Activated T-cell treated with anti-CD3 and anti-CD28 coated beads, Interleukin-2, amount 50 U/mL, for 1 hour (primary cell): ENCODE measurements around the gene TENT4A.

Experiments used
- DNase-seq: peaks from one replicate; pipeline ENCODE4 v3.0.0-alpha.2; 2020

TENT4A gene

DNA sequence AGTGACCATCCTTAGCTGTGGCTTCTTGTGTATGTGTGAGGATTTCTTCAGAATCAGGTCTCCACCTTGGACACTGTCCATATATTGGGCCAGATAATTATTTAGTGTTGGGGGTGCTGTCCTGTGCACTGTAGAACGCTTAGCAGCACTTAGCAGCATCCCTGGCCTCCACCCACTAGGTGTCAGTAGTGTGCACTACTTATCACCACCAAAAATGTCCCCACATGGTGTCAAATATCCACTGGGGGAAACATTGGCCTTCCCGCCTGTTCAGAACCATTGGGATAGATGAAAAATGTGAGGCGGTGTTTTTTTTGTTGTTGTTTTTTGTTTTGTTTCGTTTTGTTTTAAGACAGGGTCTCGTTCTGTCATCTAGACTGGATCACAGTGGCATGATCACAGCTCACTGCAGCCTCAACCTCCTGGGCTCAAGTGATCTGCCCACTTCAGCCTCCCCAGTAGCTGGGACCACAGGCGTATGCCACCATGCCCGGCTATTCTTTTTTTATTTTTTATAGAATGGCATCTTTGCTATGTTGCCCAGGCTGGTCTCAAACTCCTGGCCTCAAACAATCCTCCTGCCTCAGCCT lies 67.7 kb downstream of the TENT4A start:
- no peak for DNase-seq

DNA sequence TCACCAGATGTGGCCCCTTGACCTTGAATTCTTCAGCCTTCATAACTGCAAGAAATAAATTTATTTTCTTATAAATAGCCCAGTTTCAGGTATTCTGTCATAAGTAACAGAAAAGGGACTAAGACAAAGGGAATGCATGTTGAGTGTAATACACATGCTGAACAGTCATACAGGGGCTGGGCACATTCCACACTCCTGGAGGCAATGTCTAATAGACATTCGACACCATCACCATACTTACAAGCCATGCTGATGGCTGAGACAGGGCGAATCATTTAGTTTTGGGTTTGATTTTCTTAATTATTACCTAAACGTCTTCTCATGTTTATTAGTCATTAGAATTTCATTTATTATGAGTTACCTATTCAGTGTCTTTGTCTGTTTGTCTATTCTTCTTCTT lies 68.5 kb downstream of the TENT4A start:
- DNase-seq: no peak

- no peak for DNase-seq
Measured at GRCh38 chr5:6783787-6784186, 70.6 kb downstream of the TENT4A start.

- no peak for DNase-seq
Measured at GRCh38 chr5:6784481-6784880, 71.2 kb downstream of the TENT4A start.

GRCh38 chr5:6785161-6785860 lies 72.1 kb downstream of the TENT4A start:
- DNase-seq: no peak

DNA sequence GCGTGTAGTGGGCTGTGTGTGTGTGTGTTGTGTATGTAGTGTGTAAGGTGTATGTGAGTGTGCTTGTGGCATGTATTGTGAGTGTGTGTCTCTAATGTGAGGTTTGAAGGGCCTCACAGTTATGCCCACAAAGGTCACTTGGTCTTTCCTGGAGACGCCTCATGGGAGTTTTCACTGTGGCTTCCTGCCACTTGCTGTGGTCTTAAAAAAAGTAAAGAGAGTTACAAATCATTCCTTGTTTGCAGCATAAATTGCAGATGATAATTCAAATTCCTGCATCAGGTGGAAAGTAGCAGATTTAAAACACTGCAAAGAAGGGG lies 72.6 kb downstream of the TENT4A start:
- no peak for DNase-seq

- DNase-seq: no peak
Measured at GRCh38 chr5:6786786-6787495, 73.7 kb downstream of the TENT4A start.

GRCh38 chr5:6787941-6788340 lies 74.7 kb downstream of the TENT4A start:
- no peak for DNase-seq

- no peak for DNase-seq
Measured at GRCh38 chr5:6788439-6788838, 75.2 kb downstream of the TENT4A start.

GRCh38 chr5:6788956-6789649 lies 75.9 kb downstream of the TENT4A start:
- DNase-seq: no peak

DNA sequence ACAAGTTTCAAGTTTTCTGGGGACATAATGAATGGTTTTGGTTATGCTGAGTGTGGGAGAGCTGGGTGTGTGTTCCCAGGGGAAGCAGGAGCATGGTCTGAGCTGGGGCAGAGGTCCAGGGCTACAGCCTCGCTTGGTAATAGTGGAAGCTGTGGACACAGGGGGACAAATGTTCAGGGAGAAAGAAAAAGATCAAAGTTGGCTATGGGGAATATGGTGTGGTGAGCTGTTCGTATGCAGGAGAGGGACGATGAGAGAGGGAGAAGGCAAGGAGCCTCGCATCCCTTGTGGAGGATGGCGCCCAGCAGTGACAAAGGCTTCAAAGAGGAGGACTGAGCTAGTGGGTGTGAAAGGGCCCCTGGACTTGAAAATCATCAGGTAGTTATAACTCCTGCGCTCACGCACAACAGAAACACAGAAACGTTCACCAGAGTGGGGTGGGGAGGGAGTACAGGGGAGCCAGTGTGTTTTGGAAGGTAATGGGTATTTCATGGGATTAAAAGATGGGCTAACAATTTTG lies 77.2 kb downstream of the TENT4A start:
- no peak for DNase-seq

DNA sequence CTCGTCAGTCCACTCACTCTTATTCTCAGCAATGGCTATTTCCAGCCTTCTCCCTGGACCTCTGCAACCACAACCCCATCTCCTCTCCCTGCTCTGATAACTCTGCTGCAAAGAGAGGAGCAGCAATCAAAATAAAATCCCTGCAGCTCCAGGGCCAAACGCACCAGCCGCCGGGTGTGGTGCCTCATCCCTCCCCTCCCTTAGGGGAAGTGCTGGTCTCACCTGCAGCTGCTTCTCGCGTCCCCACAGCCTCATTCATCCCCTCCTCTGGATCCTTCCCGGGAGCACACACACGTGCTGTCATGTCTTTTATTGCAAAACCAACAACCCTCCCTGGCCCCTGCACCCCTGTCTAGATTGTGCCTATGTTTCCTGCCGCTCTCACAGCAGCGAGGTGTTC lies 77.8 kb downstream of the TENT4A start:
- no peak for DNase-seq

GRCh38 chr5:6792376-6792775 lies 79.1 kb downstream of the TENT4A start:
- no peak for DNase-seq

- no peak for DNase-seq
Measured at GRCh38 chr5:6792911-6793471, 79.8 kb downstream of the TENT4A start.

- no peak for DNase-seq
Measured at GRCh38 chr5:6801236-6801635, 88.0 kb downstream of the TENT4A start.

GRCh38 chr5:6803981-6804550 lies 90.8 kb downstream of the TENT4A start:
- DNase-seq: no peak

GRCh38 chr5:6804766-6805501 lies 91.7 kb downstream of the TENT4A start:
- no peak for DNase-seq

GRCh38 chr5:6805841-6806240 lies 92.6 kb downstream of the TENT4A start:
- no peak for DNase-seq
